Stimulated activated CD4-positive, alpha-beta T cell treated with anti-CD3 and anti-CD28 coated beads, Interleukin-15, amount 100 ng/mL, for 24 hours (primary cell): ENCODE results near the gene MUC5AC.

Experiments
- DNase-seq: peaks from one replicate; pipeline ENCODE4 v3.0.0-alpha.2; 2020

The MUC5AC gene

GRCh38 chr11:1229471-1230120 is 71.8 kb downstream of the MUC5AC start:
- no peak for DNase-seq

DNA sequence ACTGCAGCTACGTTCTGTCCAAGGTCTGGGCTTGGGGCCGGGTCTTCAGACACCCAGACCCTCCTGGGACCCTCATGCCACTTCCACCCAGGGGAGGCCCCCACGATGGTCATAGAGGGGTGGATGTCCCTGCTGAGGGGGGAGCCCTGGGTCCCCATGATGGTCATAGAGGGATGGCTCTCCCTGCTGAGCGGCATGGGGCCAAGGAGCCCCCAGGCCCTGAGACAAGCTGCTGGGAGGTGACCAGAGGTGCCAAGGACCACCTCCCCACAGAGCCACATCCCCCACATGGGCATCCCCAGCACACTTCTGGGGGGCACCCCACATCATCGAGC is 72.3 kb downstream of the MUC5AC start:
- DNase-seq: no peak

DNA sequence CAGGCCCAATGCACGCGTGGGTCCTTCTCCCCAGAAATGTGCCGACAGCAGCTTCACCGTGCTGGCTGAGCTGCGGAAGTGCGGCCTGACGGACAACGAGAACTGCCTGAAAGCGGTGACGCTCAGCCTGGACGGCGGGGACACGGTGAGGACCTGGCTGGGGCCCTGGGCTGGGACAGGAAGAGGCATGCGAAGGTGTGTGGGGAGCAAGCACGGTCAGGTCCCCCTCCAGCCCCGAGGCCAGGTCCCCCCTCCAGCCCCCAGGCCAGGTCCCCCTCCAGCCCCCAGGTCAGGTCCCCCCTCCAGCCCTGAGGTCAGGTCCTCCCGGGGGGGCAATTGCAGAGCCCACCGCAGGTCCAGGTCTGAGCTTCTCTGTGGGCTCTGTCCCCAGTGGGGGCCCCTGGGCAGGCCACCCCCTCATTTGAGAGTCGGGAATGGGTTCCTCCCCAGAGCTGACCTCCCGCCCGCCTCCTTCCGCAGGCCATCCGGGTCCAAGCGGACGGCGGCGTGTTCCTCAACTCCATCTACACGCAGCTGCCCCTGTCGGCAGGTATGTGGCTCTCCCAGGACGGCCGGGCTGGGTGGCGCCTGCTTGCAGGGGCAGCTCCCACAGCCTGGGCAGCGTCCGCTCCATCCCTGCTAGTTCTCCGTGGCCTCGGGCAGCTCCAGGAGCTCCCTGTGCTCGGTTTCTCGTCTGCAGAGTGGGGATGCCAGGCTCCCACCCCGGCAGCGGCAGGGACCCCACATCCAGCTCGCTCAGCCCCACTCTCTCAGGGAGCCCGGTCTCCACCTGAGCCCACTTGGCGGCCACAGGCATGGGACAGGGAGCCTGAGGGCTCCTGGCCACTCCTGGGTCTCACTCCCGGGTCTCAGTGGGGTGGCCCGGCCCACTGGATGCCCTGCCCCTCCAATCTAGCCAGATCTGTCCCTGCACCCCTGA is 73.0 kb downstream of the MUC5AC start:
- DNase-seq: no peak

DNA sequence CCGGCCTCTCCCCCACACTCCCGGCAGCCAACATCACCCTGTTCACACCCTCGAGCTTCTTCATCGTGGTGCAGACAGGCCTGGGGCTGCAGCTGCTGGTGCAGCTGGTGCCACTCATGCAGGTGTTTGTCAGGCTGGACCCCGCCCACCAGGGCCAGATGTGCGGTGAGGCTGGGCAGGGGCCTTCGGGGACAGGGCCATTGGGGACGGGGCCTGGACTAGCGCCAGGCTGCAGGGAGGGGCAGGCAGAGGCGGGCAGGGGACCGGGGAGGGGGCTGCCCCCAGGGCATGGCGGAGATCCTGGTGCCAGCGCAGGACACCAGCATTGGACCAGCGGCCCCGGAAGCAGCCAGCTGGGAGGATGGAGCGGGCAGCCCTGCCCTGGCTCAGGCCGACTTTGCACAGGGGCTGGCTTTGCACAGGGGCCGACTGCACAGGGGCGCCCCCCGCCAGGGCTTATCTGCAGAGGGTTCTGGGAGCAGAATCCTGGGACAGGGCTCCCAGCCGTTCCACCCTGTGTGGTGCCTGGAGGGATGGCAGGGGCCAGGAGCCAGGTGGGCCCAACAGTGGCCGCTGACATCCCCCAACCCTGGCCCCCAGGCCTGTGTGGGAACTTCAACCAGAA is 73.8 kb downstream of the MUC5AC start:
- no peak for DNase-seq

- no peak for DNase-seq
These were observed 74.5 kb downstream of the MUC5AC start for GRCh38 chr11:1232021-1232882.

DNA sequence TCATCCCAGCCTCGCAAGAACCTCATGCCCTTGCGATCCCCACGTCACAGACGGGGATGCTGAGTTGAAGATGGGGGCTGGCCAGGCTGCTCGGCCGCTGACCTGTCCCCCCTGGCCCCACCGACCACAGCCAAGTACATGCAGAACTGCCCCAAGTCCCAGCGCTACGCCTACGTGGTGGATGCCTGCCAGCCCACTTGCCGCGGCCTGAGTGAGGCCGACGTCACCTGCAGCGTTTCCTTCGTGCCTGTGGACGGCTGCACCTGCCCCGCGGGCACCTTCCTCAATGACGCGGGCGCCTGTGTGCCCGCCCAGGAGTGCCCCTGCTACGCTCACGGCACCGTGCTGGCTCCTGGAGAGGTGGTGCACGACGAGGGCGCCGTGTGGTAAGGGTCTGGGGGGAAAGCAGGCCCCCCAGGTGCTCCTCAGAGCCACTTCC is 75.1 kb downstream of the MUC5AC start:
- DNase-seq: no peak

DNA sequence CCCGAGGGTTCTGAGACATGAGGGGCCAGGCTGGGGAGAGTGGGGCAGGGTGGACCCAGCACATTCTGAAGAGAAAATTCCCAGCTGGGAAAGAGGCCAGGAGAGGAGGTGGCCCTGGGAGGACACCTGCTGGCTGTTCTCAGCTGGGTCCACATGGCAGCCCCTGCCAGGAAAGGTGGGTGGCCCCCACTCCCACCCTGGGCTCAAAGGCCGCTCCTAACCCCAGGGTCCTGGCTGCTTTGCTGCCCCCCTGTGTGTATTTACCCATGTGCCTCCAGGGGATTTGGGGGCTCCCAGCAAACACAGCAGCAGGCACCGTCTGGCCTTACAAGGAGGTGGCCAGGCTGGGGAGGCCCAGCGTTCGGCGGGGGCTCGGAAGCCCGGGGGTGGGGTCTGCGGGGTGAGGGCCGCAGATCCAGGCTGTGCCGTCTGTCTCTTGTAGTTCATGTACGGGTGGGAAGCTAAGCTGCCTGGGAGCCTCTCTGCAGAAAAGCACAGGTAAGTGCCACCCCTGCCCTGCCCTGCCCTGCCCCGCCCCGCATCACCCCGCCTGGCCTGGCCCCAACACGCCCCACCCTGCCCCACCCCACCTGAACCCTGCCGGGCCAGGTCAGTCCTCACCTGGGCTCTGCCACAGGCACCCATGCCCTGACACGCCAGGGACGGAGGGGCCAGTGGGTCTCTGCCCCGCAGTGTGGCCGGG is 75.7 kb downstream of the MUC5AC start:
- no peak for DNase-seq

GRCh38 chr11:1234054-1234720 is 76.4 kb downstream of the MUC5AC start:
- DNase-seq: no peak

GRCh38 chr11:1234771-1235305 is 77.1 kb downstream of the MUC5AC start:
- DNase-seq: no peak

GRCh38 chr11:1235306-1235900 is 77.7 kb downstream of the MUC5AC start:
- DNase-seq: no peak

GRCh38 chr11:1235901-1236315 is 78.2 kb downstream of the MUC5AC start:
- DNase-seq: no peak

- DNase-seq: no peak
These were observed 78.8 kb downstream of the MUC5AC start for GRCh38 chr11:1236316-1237127.

GRCh38 chr11:1237128-1237580 is 79.4 kb downstream of the MUC5AC start:
- no peak for DNase-seq

DNA sequence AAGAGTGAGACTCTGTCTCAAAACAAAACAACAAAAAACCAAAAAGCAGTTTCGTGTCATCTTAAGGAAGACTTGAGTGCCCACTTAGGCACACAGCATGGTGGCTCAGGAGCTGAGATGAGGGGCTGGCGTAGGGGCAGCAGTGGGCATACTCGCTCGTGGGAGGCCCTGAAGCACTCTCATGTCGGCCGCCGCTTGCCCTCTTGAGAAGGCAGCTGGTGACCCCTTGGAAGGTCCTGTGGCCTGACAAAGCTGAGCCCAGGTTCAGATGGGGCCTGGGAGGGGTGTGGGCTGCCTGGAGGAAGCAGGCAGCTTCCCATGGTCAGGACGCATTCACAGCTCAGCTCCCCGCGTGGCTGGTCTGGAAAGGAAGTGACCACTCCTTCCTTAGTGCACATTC is 80.1 kb downstream of the MUC5AC start:
- DNase-seq: no peak

DNA sequence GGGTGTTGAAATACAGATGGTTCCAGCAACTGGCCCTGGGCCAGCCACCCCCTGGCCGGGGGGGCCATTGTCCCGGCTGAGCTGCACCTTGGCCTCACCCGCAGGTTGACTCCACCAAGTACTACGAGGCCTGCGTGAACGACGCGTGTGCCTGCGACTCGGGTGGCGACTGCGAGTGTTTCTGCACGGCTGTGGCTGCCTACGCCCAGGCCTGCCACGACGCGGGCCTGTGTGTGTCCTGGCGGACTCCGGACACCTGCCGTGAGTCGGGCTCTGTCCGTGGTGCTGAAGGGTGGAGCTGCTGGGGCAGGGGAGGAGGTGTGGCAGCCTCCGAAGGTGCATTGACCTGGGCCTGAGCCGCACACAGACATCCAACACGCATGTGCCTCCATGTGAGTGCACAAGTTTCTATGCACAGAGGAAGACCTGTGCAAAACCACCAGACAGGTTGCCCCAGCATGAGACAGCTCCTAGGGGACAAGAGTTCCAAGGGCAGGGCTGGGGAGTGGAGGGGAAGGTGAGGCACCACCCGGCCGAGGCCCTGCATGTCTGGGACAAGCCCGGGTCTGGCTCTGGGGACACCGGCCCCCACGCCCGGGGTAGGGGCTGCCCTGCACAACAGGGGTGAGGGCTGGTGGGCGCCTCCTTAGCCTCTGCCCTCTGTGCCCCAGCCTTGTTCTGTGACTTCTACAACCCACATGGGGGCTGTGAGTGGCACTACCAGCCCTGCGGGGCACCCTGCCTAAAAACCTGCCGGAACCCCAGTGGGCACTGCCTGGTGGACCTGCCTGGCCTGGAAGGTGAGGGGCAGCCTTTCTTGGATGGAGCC is 81.2 kb downstream of the MUC5AC start:
- DNase-seq: no peak

DNA sequence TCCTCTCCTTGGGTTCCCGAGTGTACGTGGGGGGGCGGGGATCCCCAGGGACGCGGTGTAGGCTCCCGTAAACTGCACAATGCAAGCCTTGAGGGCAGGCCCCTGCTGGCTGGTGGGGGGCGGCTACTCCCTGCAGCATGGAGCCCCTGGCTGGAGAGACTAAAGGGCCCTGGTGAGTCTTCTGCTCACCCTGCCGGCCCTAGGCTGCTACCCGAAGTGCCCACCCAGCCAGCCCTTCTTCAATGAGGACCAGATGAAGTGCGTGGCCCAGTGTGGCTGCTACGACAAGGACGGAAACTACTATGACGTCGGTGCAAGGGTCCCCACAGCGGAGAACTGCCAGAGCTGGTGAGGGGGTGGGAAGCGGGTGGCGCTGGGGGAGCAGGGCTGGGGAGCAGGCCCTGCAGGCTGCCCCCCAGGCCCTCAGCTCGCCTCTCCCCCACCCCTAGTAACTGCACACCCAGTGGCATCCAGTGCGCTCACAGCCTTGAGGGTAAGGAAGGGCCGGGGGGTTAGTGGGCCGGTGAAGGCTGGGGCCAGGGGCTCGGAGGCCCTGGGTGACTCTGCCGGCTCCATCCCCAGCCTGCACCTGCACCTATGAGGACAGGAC is 81.9 kb downstream of the MUC5AC start:
- no peak for DNase-seq

DNA sequence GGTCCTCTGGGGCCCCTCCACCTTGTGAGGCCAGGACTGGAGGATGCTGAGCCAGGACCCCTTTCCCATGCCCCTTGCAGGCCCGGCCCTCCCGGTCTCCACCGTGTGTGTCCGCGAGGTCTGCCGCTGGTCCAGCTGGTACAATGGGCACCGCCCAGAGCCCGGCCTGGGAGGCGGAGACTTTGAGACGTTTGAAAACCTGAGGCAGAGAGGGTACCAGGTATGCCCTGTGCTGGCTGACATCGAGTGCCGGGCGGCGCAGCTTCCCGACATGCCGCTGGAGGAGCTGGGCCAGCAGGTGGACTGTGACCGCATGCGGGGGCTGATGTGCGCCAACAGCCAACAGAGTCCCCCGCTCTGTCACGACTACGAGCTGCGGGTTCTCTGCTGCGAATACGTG is 83.0 kb downstream of the MUC5AC start:
- no peak for DNase-seq

GRCh38 chr11:1241706-1242105 is 84.0 kb downstream of the MUC5AC start:
- no peak for DNase-seq

GRCh38 chr11:1242289-1242688 is 84.5 kb downstream of the MUC5AC start:
- no peak for DNase-seq
